ENCODE results near the gene SPDYC.
A peak's percentile ranks its signal among the peaks of the same experiment; 100 is the strongest.
"Not testable (repeated sequence)": the region's sequence is repeated elsewhere in the genome, so short reads cannot be mapped to it uniquely, and the experiment has no call there.

Gene SPDYC

GRCh38 chr11:65134240-65134951 is 35.6 kb upstream of the SPDYC start, which contains the start of gene SYVN1:
SYVN1 (minus strand) TSS chr11:65134519; CDS start chr11:65133601, 918 bp downstream.
- DNase-seq = peak; percentile 81

GRCh38 chr11:65134952-65135632 is 34.9 kb upstream of the SPDYC start:
- DNase-seq = peak; percentile 98

GRCh38 chr11:65135633-65136145 is 34.3 kb upstream of the SPDYC start:
- DNase-seq = no peak

- DNase-seq = no peak
Measured at GRCh38 chr11:65136515-65137096, 33.4 kb upstream of the SPDYC start.

GRCh38 chr11:65141896-65142494 is 28.0 kb upstream of the SPDYC start:
- no peak for DNase-seq

GRCh38 chr11:65147352-65148075 is 22.5 kb upstream of the SPDYC start:
- no peak for DNase-seq

GRCh38 chr11:65148657-65149056 is 21.4 kb upstream of the SPDYC start:
- no peak for DNase-seq

GRCh38 chr11:65150131-65150508 is 19.9 kb upstream of the SPDYC start:
- DNase-seq = not testable (repeated sequence)

- peak; percentile 27 for DNase-seq
Measured at GRCh38 chr11:65150509-65151299, 19.3 kb upstream of the SPDYC start.

- DNase-seq = no peak
Measured at GRCh38 chr11:65151331-65151899, 18.6 kb upstream of the SPDYC start.

- DNase-seq = no peak
Measured at GRCh38 chr11:65152122-65152521, 17.9 kb upstream of the SPDYC start.

- DNase-seq = no peak
Measured at GRCh38 chr11:65156256-65156655, 13.8 kb upstream of the SPDYC start.

- no peak for DNase-seq
Measured at GRCh38 chr11:65156926-65157325, 13.1 kb upstream of the SPDYC start.

- no peak for DNase-seq
Measured at GRCh38 chr11:65157336-65157735, 12.7 kb upstream of the SPDYC start.

GRCh38 chr11:65159012-65159411 is 11.0 kb upstream of the SPDYC start:
- DNase-seq = no peak

GRCh38 chr11:65160643-65161042 is 9.4 kb upstream of the SPDYC start:
- no peak for DNase-seq

GRCh38 chr11:65163684-65164083 is 6.3 kb upstream of the SPDYC start:
- no peak for DNase-seq

GRCh38 chr11:65165410-65166317 is 4.4 kb upstream of the SPDYC start:
- DNase-seq = no peak

GRCh38 chr11:65166893-65167292 is 3.1 kb upstream of the SPDYC start:
- no peak for DNase-seq

- DNase-seq = no peak
Measured at GRCh38 chr11:65167656-65168055, 2.4 kb upstream of the SPDYC start.
